GM12891 (cell line): ENCODE results near the gene PTGIS.

Source experiments
- PAX5 ChIP-seq: IDR thresholded peaks from 2 replicates; pipeline ENCODE4 v1.6.1; 2011; ENCODE audit warnings: low read length, moderate library complexity, mild to moderate bottlenecking; ENCODE audit not compliant: insufficient read depth, severe bottlenecking
- POLR2A ChIP-seq: IDR thresholded peaks from 2 replicates; pipeline ENCODE4 v1.6.1; 2011; ENCODE audit warnings: low read depth, low read length, control low read depth
- POLR2AphosphoS5 ChIP-seq: IDR thresholded peaks from 2 replicates; pipeline ENCODE4 v1.6.1; 2011; ENCODE audit warnings: low read depth, low read length, control low read depth
- POU2F2 ChIP-seq: IDR thresholded peaks from 2 replicates; pipeline ENCODE4 v1.6.1; 2011; ENCODE audit warnings: low read depth, mild to moderate bottlenecking, control low read depth, low read length, moderate library complexity
- SPI1 ChIP-seq: IDR thresholded peaks from 2 replicates; pipeline ENCODE4 v1.6.1; 2011; ENCODE audit warnings: low read depth, low read length, control low read depth
- TAF1 ChIP-seq: IDR thresholded peaks from 2 replicates; pipeline ENCODE4 v1.6.1; 2011; ENCODE audit warnings: low read depth, low read length, control low read depth

GRCh38 chr20:49612127-49612738 is 44.3 kb upstream of the PTGIS start:
- TF ChIP-seq POLR2AphosphoS5 (no peak), POLR2A (no peak), TAF1 (no peak), SPI1 (no peak), POU2F2 (no peak), PAX5 (no peak)
